ENCODE results near the gene ITFG2.
"Not testable (repeated sequence)": the region's sequence is repeated elsewhere in the genome, so short reads cannot be mapped to it uniquely, and the experiment has no call there.

Gene ITFG2

GRCh38 chr12:2863402-2863801 lies 50.9 kb downstream of the ITFG2 start:
- not testable (repeated sequence) for DNase-seq (ENCODE audit: low spot score)

- DNase-seq (ENCODE audit: low spot score), result no peak
Observed at GRCh38 chr12:2864198-2864597, 51.7 kb downstream of the ITFG2 start.

- DNase-seq (ENCODE audit: low spot score), result not testable (repeated sequence)
Observed at GRCh38 chr12:2868986-2869632, 56.6 kb downstream of the ITFG2 start.
